ENCODE data around the gene ALG1L2.
"Not testable (repeated sequence)": the region's sequence is repeated elsewhere in the genome, so short reads cannot be mapped to it uniquely, and the experiment has no call there.

The ALG1L2 gene

GRCh38 chr3:130107333-130107995 lies 25.8 kb downstream of the ALG1L2 start:
- H3K4me1 Mint-ChIP-seq (ENCODE audit: low read depth); H3K27ac Mint-ChIP-seq; H3K4me3 Mint-ChIP-seq; H3K9me3 Mint-ChIP-seq; H3K27me3 Mint-ChIP-seq (ENCODE audit: low read depth); H3K36me3 Mint-ChIP-seq (ENCODE audit: low read depth): not testable (repeated sequence)

- not testable (repeated sequence) for H3K9me3 Mint-ChIP-seq; H3K4me3 Mint-ChIP-seq; H3K36me3 Mint-ChIP-seq (ENCODE audit: low read depth); H3K27ac Mint-ChIP-seq
- H3K4me1 Mint-ChIP-seq (ENCODE audit: low read depth) = peaks cover 12% of the 10 kb centered on the region
- H3K27me3 Mint-ChIP-seq (ENCODE audit: low read depth) = peaks cover 12% of the 10 kb centered on the region
Measured at GRCh38 chr3:130108836-130109585, 27.4 kb downstream of the ALG1L2 start.

GRCh38 chr3:130110386-130111169 lies 28.9 kb downstream of the ALG1L2 start:
- Mint-ChIP-seq H3K4me3 (peak overlapping the region; percentile 95), H3K27me3 (ENCODE audit: low read depth) (peaks cover 15% of the 10 kb centered on the region), H3K27ac (peak overlapping the region; percentile 87), H3K4me1 (ENCODE audit: low read depth) (peaks cover 12% of the 10 kb centered on the region)
- H3K9me3 Mint-ChIP-seq; H3K36me3 Mint-ChIP-seq (ENCODE audit: low read depth): not testable (repeated sequence)

- Mint-ChIP-seq H3K4me1 (ENCODE audit: low read depth) (peaks cover 10% of the 10 kb centered on the region), H3K27ac (peak overlapping the region; percentile 100), H3K9me3 (no peaks in the 10 kb centered on the region), H3K36me3 (ENCODE audit: low read depth) (no peaks in the 10 kb centered on the region), H3K27me3 (ENCODE audit: low read depth) (peaks cover 15% of the 10 kb centered on the region), H3K4me3 (peak overlapping the region; percentile 95)
Measured at GRCh38 chr3:130111185-130111864, 29.7 kb downstream of the ALG1L2 start.

- Mint-ChIP-seq H3K4me3 (peak overlapping the region; percentile 95), H3K27ac (peak overlapping the region; percentile 100), H3K27me3 (ENCODE audit: low read depth) (peaks cover 15% of the 10 kb centered on the region), H3K4me1 (ENCODE audit: low read depth) (peaks cover 10% of the 10 kb centered on the region)
- not testable (repeated sequence) for H3K36me3 Mint-ChIP-seq (ENCODE audit: low read depth); H3K9me3 Mint-ChIP-seq
Measured at GRCh38 chr3:130111865-130112747, 30.5 kb downstream of the ALG1L2 start.

- H3K9me3 Mint-ChIP-seq; H3K36me3 Mint-ChIP-seq (ENCODE audit: low read depth); H3K27ac Mint-ChIP-seq: not testable (repeated sequence)
- peaks cover 10% of the 10 kb centered on the region for H3K4me1 Mint-ChIP-seq (ENCODE audit: low read depth)
- H3K4me3 Mint-ChIP-seq = peak overlapping the region; percentile 95
- H3K27me3 Mint-ChIP-seq (ENCODE audit: low read depth) = peaks cover 15% of the 10 kb centered on the region
Measured at GRCh38 chr3:130112748-130113073, 31.1 kb downstream of the ALG1L2 start.

GRCh38 chr3:130115400-130115799 lies 33.8 kb downstream of the ALG1L2 start:
- Mint-ChIP-seq H3K27me3 (ENCODE audit: low read depth) (peaks cover 21% of the 10 kb centered on the region), H3K4me1 (ENCODE audit: low read depth) (peaks cover 10% of the 10 kb centered on the region)
- H3K27ac Mint-ChIP-seq; H3K36me3 Mint-ChIP-seq (ENCODE audit: low read depth); H3K9me3 Mint-ChIP-seq; H3K4me3 Mint-ChIP-seq: not testable (repeated sequence)

GRCh38 chr3:130117933-130118332 lies 36.3 kb downstream of the ALG1L2 start:
- H3K27me3 Mint-ChIP-seq (ENCODE audit: low read depth) = peaks cover 18% of the 10 kb centered on the region
- no peak overlapping the region for H3K4me3 Mint-ChIP-seq
- no peaks in the 10 kb centered on the region for H3K36me3 Mint-ChIP-seq (ENCODE audit: low read depth)
- H3K27ac Mint-ChIP-seq = no peak overlapping the region
- no peaks in the 10 kb centered on the region for H3K9me3 Mint-ChIP-seq
- no peaks in the 10 kb centered on the region for H3K4me1 Mint-ChIP-seq (ENCODE audit: low read depth)

GRCh38 chr3:130119824-130120223 lies 38.2 kb downstream of the ALG1L2 start:
- not testable (repeated sequence) for H3K9me3 Mint-ChIP-seq; H3K4me1 Mint-ChIP-seq (ENCODE audit: low read depth); H3K27ac Mint-ChIP-seq; H3K4me3 Mint-ChIP-seq; H3K36me3 Mint-ChIP-seq (ENCODE audit: low read depth)
- peaks cover 17% of the 10 kb centered on the region for H3K27me3 Mint-ChIP-seq (ENCODE audit: low read depth)

- H3K27ac Mint-ChIP-seq; H3K4me3 Mint-ChIP-seq; H3K36me3 Mint-ChIP-seq (ENCODE audit: low read depth); H3K9me3 Mint-ChIP-seq; H3K4me1 Mint-ChIP-seq (ENCODE audit: low read depth): not testable (repeated sequence)
- peaks cover 17% of the 10 kb centered on the region for H3K27me3 Mint-ChIP-seq (ENCODE audit: low read depth)
Measured at GRCh38 chr3:130120291-130120690, 38.7 kb downstream of the ALG1L2 start.

- H3K36me3 Mint-ChIP-seq (ENCODE audit: low read depth); H3K4me1 Mint-ChIP-seq (ENCODE audit: low read depth); H3K9me3 Mint-ChIP-seq; H3K4me3 Mint-ChIP-seq; H3K27ac Mint-ChIP-seq: not testable (repeated sequence)
- H3K27me3 Mint-ChIP-seq (ENCODE audit: low read depth) = peaks cover 17% of the 10 kb centered on the region
Measured at GRCh38 chr3:130122891-130123775, 41.5 kb downstream of the ALG1L2 start.

- H3K9me3 Mint-ChIP-seq; H3K36me3 Mint-ChIP-seq (ENCODE audit: low read depth); H3K4me1 Mint-ChIP-seq (ENCODE audit: low read depth); H3K27ac Mint-ChIP-seq; H3K4me3 Mint-ChIP-seq: not testable (repeated sequence)
- peaks cover 11% of the 10 kb centered on the region for H3K27me3 Mint-ChIP-seq (ENCODE audit: low read depth)
Measured at GRCh38 chr3:130125406-130125805, 43.8 kb downstream of the ALG1L2 start.

- not testable (repeated sequence) for H3K36me3 Mint-ChIP-seq (ENCODE audit: low read depth); H3K9me3 Mint-ChIP-seq; H3K4me3 Mint-ChIP-seq; H3K27ac Mint-ChIP-seq; H3K27me3 Mint-ChIP-seq (ENCODE audit: low read depth); H3K4me1 Mint-ChIP-seq (ENCODE audit: low read depth)
Measured at GRCh38 chr3:130136337-130136736, 54.7 kb downstream of the ALG1L2 start.

Measured in T-helper 1 cell treated with Interleukin-12 subunit alpha and Interleukin-12 subunit beta and Interleukin-4 antibody, amounts not matched to agents 30 μg/mL and 1 μg/mL, for 36 hours (primary cell).